T47D (cell line): ENCODE measurements around the gene MAST4.

Source experiments
- DNase-seq, 2 experiments: peaks; one replicate each; pipeline versions ENCODE4 v3.0.0 to v3.0.0-alpha.2; 2011 to 2012; ENCODE audit warnings: low read depth in 1 of 2, low spot score in 1 of 2
- JUND ChIP-seq: IDR thresholded peaks from 2 replicates; pipeline ENCODE4 v1.6.1; 2012; ENCODE audit warnings: low read depth
- in situ Hi-C: cut with HindIII; loops from 2 replicates; pipeline ENCODE4 v1.10.0; 2016; ENCODE audit warnings: low sequenced_read_pairs, low pct_unique_long_range_greater_than_20kb

Gene MAST4

DNA sequence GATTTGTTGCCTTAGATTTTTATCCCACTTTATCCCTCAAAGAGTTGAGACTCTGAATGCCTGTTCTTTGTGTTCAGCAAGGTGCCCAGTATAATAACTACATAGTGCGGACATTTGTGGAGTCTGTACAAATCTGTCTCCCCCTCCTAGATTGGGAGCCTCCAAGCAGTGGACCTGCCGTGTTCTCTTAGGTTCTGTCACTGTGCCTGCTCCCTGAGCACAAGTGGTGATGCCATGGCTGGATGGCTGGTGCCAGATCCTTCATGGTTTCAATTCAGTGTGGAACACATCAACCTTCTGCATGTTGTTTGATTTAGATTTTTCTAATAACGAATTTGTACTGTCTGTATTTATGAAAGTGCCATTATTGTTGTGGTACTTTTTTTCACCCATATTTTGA is 307.5 kb downstream of the MAST4 start:
- no peak for DNase-seq
- in situ Hi-C loops = no loop called here
- TF ChIP-seq JUND = no peak

DNA sequence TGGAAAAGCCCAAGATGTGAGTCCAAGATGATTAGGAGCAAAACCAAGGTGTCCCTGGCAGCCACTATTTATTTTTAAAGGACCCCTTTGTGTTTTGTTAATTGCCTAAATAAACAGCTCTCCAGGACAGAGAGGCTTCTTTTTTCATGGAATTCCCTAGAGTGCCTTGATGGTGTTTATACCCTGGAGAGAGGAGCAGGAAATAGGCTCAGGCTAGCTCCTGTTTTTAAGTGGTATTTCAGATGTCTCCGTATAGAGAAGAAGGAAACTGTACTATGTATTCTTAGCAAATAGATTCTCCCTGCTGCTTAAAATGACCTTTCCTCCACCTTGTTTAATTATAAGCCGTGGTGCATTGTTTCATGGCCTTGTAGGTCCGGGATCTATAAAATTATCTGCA is 308.0 kb downstream of the MAST4 start:
- in situ Hi-C loops = no loop called here
- TF ChIP-seq JUND = no peak
- DNase-seq = no peak

DNA sequence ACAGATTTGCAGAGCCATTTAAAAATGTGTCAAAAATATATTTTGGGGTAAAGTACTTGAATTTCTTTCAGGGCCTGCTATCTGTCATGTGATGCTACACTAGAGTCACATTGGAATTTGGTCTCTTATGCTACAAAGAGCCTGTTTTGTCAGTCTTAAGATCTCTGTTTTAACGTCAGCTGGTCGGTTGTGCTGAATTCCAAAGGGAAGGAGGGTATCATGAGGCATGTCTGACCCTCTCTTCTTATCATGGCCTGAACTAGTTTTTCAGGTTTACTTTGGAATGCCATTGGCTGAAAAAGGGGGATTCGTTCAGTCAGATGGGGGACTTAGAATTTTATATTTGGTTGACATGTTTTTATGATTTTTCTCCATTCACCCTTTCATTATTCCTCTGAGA is 309.8 kb downstream of the MAST4 start:
- in situ Hi-C loops = no loop called here
- no peak for DNase-seq

DNA sequence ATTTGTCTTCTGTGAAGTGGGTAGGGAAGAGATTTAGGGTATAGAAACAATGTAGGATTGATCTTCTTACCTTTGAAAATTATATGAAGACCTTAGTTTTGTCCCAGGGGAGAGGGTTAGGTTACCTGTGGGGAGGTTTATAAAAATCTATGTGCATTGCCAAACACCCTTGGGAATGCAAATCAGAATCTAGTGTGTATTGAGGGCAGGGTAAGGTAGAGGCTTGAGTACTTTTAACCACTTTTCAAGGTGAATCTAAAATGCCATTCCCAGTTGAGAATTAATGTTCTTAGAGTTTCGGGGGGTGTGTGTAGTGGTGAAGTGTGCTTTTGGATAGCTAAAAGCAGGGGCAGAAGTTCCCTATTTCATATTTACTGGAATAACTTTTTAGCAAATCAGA is 312.0 kb downstream of the MAST4 start:
- no peak for DNase-seq
- in situ Hi-C loops = no loop called here
- TF ChIP-seq JUND = no peak

More for the DNA sequence above, 309.8 kb downstream of the MAST4 start:
- TF ChIP-seq JUND = no peak

DNA sequence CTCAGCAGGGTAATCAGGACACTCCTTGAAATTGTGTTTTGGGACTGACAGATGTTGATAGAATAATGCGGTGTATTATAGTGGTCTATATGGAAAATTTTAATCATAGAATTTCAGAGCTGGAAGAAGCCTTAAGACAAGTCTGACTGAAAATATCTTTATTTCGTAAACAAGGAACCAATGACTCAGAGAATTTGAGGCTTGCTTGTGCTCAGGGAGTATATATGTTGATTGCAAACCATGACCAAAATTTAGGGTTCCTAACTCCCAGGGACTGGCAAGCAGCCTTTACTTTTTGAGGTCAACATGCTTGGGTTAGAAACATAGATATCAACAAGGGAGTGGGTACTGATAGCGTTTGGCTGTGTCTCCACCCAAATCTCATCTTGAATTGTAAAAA is 313.2 kb downstream of the MAST4 start:
- TF ChIP-seq JUND = no peak
- in situ Hi-C loops = no loop called here
- no peak for DNase-seq

DNA sequence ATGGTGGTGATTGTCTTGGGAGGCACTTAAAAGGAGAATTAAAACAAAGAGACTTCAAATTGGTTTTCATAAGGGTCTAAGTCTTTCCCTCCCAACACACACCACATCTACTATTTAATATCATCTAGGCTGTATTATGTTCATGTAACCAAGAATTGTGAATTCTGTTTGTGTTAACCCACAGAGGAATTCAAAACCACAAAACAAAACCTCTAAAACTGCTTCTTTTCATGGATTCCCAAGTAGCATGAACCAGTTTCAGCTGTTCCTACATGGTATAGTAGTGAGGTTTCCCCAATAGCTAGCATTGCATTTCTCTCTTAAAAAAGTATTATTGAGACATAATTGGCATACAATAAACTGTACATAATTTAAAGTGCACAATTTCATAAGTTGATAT is 316.6 kb downstream of the MAST4 start:
- TF ChIP-seq JUND = no peak
- DNase-seq = no peak
- in situ Hi-C loops = no loop called here

DNA sequence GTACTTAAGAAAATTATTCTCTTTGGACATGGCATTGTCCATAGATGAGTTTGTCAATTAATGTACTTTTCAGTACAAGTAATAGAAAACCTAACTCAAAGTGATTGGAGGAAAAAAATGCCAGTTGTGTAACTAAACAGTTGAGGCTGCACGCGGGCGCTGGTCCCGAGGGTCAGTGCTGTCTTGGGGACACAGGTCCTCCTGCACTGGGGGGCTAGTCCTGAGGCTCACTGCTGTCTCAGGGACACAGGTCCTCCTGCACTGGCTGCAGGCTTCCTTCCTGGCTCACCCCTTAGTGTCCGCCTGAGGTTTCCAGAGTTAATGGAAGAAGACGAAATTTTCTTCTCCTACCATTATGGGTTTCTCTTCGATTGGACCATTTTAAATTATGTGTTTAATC is 319.3 kb downstream of the MAST4 start:
- TF ChIP-seq JUND = no peak
- DNase-seq = no peak
- in situ Hi-C loops = no loop called here

DNA sequence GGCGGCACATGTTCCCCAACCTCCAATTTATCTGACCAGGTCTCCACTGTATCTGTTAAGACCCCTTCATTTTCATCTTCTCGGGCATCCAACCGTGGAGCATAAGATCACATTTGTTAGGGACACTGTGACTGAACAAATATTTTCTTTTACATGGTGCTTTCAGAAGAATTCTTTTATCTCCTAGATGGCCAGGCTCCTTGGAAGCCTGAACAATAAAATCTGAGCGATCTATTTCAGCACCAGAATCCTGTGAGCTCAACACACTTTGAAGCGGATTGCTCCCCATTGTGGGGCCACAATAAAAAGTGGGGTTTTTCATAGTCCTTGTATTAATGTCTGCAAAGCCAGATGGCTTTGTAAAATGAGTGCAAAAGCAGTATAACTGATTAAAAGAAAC is 326.7 kb downstream of the MAST4 start:
- TF ChIP-seq JUND = no peak
- no peak for DNase-seq
- in situ Hi-C loops = no loop called here

DNA sequence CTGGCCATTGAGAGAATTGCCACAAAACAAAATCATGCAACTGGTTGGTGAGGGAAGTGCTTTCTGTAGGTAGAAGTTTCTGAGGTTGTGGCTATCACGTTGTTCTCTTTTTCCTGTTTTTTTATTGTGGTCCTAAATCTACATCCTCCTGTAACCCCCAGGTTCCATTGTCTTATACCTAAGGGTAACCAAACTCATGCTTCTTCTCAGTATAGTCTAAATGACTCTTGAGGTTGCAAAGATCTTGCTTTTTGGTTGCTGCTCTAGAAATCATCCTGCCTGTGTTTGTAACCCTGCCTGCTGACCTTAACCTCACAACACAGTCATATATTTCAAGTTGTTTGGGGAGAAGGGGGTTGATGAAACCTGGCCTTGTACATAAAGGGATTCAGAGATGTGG is 327.3 kb downstream of the MAST4 start:
- in situ Hi-C loops = no loop called here
- no peak for TF ChIP-seq JUND
- DNase-seq = no peak

DNA sequence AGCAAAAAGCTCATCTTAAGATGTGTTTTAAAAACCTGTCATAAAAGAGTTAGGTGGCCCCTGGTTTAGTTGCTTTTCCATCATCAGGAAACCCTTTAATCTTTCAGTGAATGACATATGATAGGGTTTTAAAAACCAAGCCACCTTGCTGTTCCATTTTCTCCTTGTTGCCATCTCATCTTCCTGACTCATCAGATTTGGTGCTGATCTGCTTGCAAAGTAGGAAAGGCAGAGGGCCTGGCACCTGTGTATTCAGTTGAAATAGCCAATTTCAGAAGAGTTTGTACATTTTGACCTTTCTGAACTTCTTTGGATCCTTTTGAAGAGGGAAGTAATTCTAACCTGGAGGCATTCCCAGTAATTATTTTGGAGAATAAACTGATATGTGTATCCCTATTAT is 327.7 kb downstream of the MAST4 start:
- in situ Hi-C loops = no loop called here

DNA sequence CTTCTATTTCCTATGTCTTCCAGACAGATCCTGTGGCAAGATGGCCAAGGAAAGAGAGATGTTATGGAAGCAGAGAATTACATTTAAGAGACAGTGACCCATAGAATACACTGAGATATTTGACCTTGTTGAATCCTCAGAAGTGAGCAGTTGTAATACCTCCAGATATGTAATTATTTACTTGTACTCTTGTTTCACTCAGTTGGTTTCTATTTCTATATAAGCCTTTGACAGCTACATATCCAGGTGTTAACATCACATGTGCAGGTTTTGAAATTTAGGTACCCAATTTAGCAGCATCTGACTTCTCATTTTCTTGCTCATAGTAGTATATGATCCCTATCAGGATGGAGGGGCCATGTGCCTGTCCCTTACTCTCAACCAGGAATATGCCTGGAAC is 330.9 kb downstream of the MAST4 start:
- in situ Hi-C loops = no loop called here
- no peak for TF ChIP-seq JUND
- DNase-seq = no peak

More for the DNA sequence above, 327.7 kb downstream of the MAST4 start:
- DNase-seq = no peak
- no peak for TF ChIP-seq JUND

DNA sequence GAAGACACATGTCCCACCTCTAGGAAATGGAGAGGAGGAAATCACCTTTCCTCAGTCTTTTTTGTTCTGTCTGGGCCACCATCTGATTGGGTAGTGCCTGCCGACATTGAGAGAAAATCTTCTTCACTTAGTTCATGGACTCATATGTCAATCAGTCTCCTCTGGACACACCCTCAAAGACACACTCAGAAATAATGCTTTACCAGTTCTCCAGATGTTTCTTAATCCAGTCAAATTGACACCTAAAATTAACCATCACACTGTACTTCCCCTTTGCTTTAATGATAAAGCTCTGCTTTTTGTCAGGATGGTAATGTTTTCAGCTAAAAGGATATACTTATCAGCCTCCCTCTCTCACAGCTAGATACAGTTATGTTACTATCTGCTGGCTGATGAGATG is 333.1 kb downstream of the MAST4 start:
- in situ Hi-C loops = no loop called here
- no peak for DNase-seq
- TF ChIP-seq JUND = no peak

DNA sequence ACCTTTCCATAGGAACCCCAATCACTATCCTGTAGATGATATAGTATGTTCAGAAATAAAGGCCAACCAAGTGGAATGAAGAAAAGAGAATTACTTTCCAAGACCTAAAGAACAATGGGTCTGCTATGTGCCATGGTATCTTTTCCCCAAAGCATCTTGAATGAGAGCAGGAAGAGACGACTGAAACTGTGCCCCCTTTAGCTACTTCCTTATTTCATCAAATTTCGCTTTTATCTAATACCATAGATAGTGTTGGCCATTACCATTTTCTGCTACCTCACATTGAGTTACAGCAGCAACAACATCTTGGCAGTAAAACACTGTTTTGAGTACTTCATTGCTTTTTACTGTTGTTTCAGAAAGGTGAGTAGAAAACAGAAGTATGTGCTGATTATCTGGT is 333.8 kb downstream of the MAST4 start:
- in situ Hi-C loops = no loop called here
- TF ChIP-seq JUND = no peak
- DNase-seq = no peak

DNA sequence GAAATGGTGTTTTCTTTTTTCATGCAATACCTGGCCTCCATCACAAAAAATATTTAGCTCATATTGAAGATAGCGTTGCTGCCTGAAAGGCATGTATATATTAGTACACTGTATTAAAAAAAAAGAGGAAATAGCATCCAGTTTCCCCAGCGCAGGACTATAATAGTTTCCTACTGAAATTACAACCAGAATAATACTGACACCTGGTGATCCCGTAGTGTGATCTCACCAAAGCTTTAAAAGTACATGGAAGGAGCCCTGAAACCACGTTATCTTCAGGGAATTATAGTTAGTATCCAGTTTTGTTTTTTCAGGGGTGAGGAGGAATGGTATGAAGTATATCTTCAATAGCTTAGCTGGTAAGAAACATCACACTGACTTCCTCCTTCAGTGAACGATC is 335.5 kb downstream of the MAST4 start:
- in situ Hi-C loops = no loop called here
- no peak for TF ChIP-seq JUND
- DNase-seq = no peak

DNA sequence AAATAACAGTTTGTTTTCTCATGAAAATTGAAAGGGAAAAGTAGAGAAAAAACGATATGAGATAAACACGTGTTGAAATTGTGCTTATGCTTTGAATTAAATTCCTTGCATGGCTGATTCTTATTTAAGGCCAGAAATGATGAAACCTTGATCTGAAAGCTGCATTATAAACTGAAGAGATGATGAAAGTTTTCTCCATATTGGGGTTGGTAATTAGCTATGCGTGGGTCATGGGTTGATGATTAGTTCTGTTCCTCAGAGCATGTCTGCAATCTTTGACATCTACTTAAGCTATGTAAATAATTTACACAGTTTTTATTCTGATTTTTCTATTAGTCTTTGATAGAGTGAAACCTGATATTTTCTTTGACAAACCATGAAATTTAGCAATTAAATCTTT is 336.3 kb downstream of the MAST4 start:
- no peak for TF ChIP-seq JUND
- in situ Hi-C loops = no loop called here
- DNase-seq = no peak
